HCT116 (cell line): ENCODE results near the gene UNC79. TPM values are rescaled to one million over a fixed set of nuclear protein-coding genes. Genes with fewer than 3 reads are reported as not detected.

Experiments used
- ATAC-seq: fragments of 200-7000 bp; cut with Tn5 transposase; 2 replicates; pipeline ENCODE4 v1.9.1; 2020; ENCODE audit warnings: mild to moderate bottlenecking, moderate library complexity
- BruUV-seq: library from RNA; stranded (reverse); fragments of 400-500 nt; replicated peaks from 2 replicates; lab custom pipeline; 2021; lab: Mats Ljungman, UMichigan
- CTCF ChIA-PET: fragments of 300-600 bp; sonication (Branson Sonifier 250); formaldehyde crosslinking; loops from one replicate; lab custom pipeline; 2021; ENCODE audit warnings: antibody characterized with exemption; lab: Charles Lee
- POLR2A ChIA-PET: fragments of 300-600, 350-600 bp; sonication (Branson Sonifier 250); formaldehyde crosslinking; loops from one replicate; lab custom pipeline; 2021; ENCODE audit warnings: antibody characterized with exemption; lab: Charles Lee
- RAD21 ChIA-PET, 2 experiments: fragments of 300-600 bp; sonication (Branson Sonifier 250); formaldehyde crosslinking; loops; one replicate each; lab custom pipeline; 2023; ENCODE audit warnings: low total read pairs in 2 of 2; ENCODE audit not compliant: uncharacterized antibody in 2 of 2, unreplicated experiment in 2 of 2, low non-redundant PET in 1 of 2; lab: Charles Lee
- DNase-seq: peaks from one replicate; pipeline ENCODE4 v3.0.0-alpha.2; 2010; ENCODE audit warnings: low read depth, low spot score
- H2AFZ ChIP-seq: fragments of 200-600 bp; shearing (Covaris generic), sonication (generic); 2 replicates; pipeline ENCODE4 v1.6.1; 2017; ENCODE audit warnings: low read depth, mixed run types, mixed read lengths, antibody characterized with exemption, low read length; ENCODE audit not compliant: poor library complexity, severe bottlenecking
- H3K27ac ChIP-seq: 2 replicates; pipeline ENCODE4 v1.5.1; 2012; ENCODE audit warnings: low read depth, low read length
- H3K27me3 ChIP-seq: fragments of 200-600 bp; sonication (generic); 2 replicates; pipeline ENCODE4 v1.6.1; 2016; ENCODE audit warnings: mixed run types, low read length, mixed read lengths; ENCODE audit not compliant: insufficient read depth
- H3K36me3 ChIP-seq, 2 experiments: fragments of 200-500 bp in 1 of 2; fragments of 200-600 bp in 1 of 2; sonication (Bioruptor generic) in 1 of 2; sonication (generic) in 1 of 2; 2 replicates each; pipeline versions ENCODE4 v1.5.1 to v1.6.1; 2014 to 2016; ENCODE audit warnings: low read length in 2 of 2, inconsistent platforms in 1 of 2, mixed read lengths in 1 of 2, mixed run types in 1 of 2; ENCODE audit not compliant: insufficient read depth in 2 of 2, control insufficient read depth in 1 of 2
- H3K4me1 ChIP-seq, 2 experiments: fragments of 200-600 bp in 1 of 2; sonication (generic) in 1 of 2; 2 replicates each; pipeline versions ENCODE4 v1.5.1 to v1.6.1; 2012 to 2017; ENCODE audit warnings: low read length in 2 of 2, inconsistent platforms in 1 of 2, mild to moderate bottlenecking in 1 of 2, mixed read lengths in 1 of 2, mixed run types in 1 of 2, moderate library complexity in 1 of 2; ENCODE audit not compliant: insufficient read depth in 2 of 2, control insufficient read depth in 1 of 2
- H3K4me2 ChIP-seq: fragments of 200-600 bp; sonication (generic); 2 replicates; pipeline ENCODE4 v1.6.1; 2017; ENCODE audit warnings: mixed run types, low read length, mixed read lengths
- H3K4me3 ChIP-seq, 2 experiments: fragments of 200-600 bp in 1 of 2; sonication (generic) in 1 of 2; replicated peaks in 1 of 2; 2 replicates each; pipeline ENCODE4 v1.5.1; 2011 to 2016; ENCODE audit warnings: low read length in 2 of 2, control low read depth in 1 of 2, low read depth in 1 of 2, mild to moderate bottlenecking in 1 of 2, mixed read lengths in 1 of 2, mixed run types in 1 of 2
- H3K79me2 ChIP-seq: fragments of 200-600 bp; sonication (generic); 2 replicates; pipeline ENCODE4 v1.6.1; 2017; ENCODE audit warnings: mild to moderate bottlenecking, mixed run types, low read length, moderate library complexity, mixed read lengths; ENCODE audit not compliant: insufficient read depth
- H3K9ac ChIP-seq: fragments of 200-600 bp; sonication (generic); 2 replicates; pipeline ENCODE4 v1.6.1; 2016; ENCODE audit warnings: low read length, mixed read lengths
- H3K9me2 ChIP-seq: fragments of 200-600 bp; sonication (generic), shearing (Covaris generic); 2 replicates; pipeline ENCODE4 v1.6.1; 2017; ENCODE audit warnings: mixed run types, mild to moderate bottlenecking, moderate library complexity; ENCODE audit not compliant: insufficient read depth
- H3K9me3 ChIP-seq, 2 experiments: fragments of 200-500 bp in 1 of 2; fragments of 200-600 bp in 1 of 2; sonication (Bioruptor generic) in 1 of 2; sonication (generic) in 1 of 2; 2 replicates each; pipeline ENCODE4 v1.6.1; 2014 to 2017; ENCODE audit warnings: low read length in 2 of 2, mixed read lengths in 2 of 2, inconsistent platforms in 1 of 2, low read depth in 1 of 2, mild to moderate bottlenecking in 1 of 2, mixed run types in 1 of 2, moderate library complexity in 1 of 2; ENCODE audit not compliant: control insufficient read depth in 1 of 2, insufficient read depth in 1 of 2
- H4K20me1 ChIP-seq: fragments of 200-600 bp; sonication (generic), shearing (Covaris generic); 2 replicates; pipeline ENCODE4 v1.6.1; 2017; ENCODE audit warnings: mixed run types, mild to moderate bottlenecking, moderate library complexity; ENCODE audit not compliant: insufficient read depth
- ATF3 ChIP-seq: IDR thresholded peaks from 2 replicates; pipeline ENCODE4 v1.6.1; 2012
- CTCF ChIP-seq, 3 experiments: fragments of 200-600 bp in 1 of 3; sonication (generic) in 1 of 3; IDR thresholded peaks in 2 of 3; conservative IDR thresholded peaks in 1 of 3; 2 replicates each; pipeline ENCODE4 v1.5.1; 2012 to 2017; ENCODE audit warnings: low read depth in 2 of 3, low read length in 2 of 3, antibody characterized with exemption in 1 of 3, borderline replicate concordance in 1 of 3, control low read depth in 1 of 3, mild to moderate bottlenecking in 1 of 3, mixed read lengths in 1 of 3, mixed run types in 1 of 3, moderate library complexity in 1 of 3; ENCODE audit not compliant: insufficient read depth in 1 of 3
- EGR1 ChIP-seq: IDR thresholded peaks from 2 replicates; pipeline ENCODE4 v1.6.1; 2012; ENCODE audit warnings: low read depth
- ELF1 ChIP-seq: IDR thresholded peaks from 2 replicates; pipeline ENCODE4 v1.6.1; 2012; ENCODE audit warnings: low read depth, borderline replicate concordance
- EZH2phosphoT487 ChIP-seq: fragments of 200-600 bp; IDR thresholded peaks from 2 replicates; pipeline ENCODE4 v1.6.1; 2018; ENCODE audit warnings: antibody characterized with exemption, borderline replicate concordance
- FOSL1 ChIP-seq: IDR thresholded peaks from 2 replicates; pipeline ENCODE4 v1.6.1; 2012; ENCODE audit warnings: low read depth
- MAX ChIP-seq: IDR thresholded peaks from 2 replicates; pipeline ENCODE4 v1.6.1; 2012
- RAD21 ChIP-seq: IDR thresholded peaks from 2 replicates; pipeline ENCODE4 v1.6.1; 2012; ENCODE audit warnings: low read depth, mild to moderate bottlenecking
- TCF7L2 ChIP-seq: IDR thresholded peaks from 2 replicates; pipeline ENCODE4 v1.7.0; 2011; ENCODE audit warnings: borderline replicate concordance, inconsistent platforms; ENCODE audit not compliant: insufficient read depth, insufficient read length; ENCODE audit errors: extremely low read depth
- YY1 ChIP-seq: IDR thresholded peaks from 2 replicates; pipeline ENCODE4 v1.6.1; 2011; ENCODE audit warnings: low read length, low read depth, moderate library complexity, mild to moderate bottlenecking; ENCODE audit not compliant: insufficient replicate concordance; ENCODE audit errors: extremely low read depth
- ZNF274 ChIP-seq: fragments of 200-500 bp; sonication (Bioruptor generic); IDR thresholded peaks from 2 replicates; pipeline ENCODE4 v1.6.1; 2014; ENCODE audit warnings: mild to moderate bottlenecking, low read depth, low read length, inconsistent platforms
- intact Hi-C: fragments of 100-400 bp; cut with micrococcal nuclease; formaldehyde crosslinking; loops from 2 replicates; pipeline ENCODE4 v1.10.0; 2022
- total RNA-seq: library from RNA; stranded (reverse); gene quantifications from one replicate; pipeline ENCODE4 v1.2.1, GENCODE V29; 2021; ENCODE audit not compliant: unreplicated experiment

Gene UNC79
- total RNA-seq, 1 experiment from 2014 or later = 0.10 TPM

GRCh38 chr14:93749076-93749420 is 318.3 kb downstream of the UNC79 start:
- Histone ChIP-seq H3K79me2 (no peaks in the 10 kb centered on the region), H2AFZ (no peak overlapping the region), H3K9me2 (no peaks in the 10 kb centered on the region), H3K4me2 (no peak overlapping the region), H3K4me1 (no peaks in the 10 kb centered on the region), H3K27ac (no peak overlapping the region), H3K9me3 (no peaks in the 10 kb centered on the region), H3K4me3 (no peak overlapping the region), H3K36me3 (no peaks in the 10 kb centered on the region), H3K27me3 (no peaks in the 10 kb centered on the region), H3K9ac (no peak overlapping the region), H4K20me1 (no peaks in the 10 kb centered on the region)
- TF ChIP-seq FOSL1 = no peak
- no peak for TF ChIP-seq EZH2phosphoT487
- ChIA-PET RAD21 (no interaction called here), CTCF (no interaction called here), POLR2A (no interaction called here)
- DNase-seq = no peak
- BruUV-seq = no TSS peak
- intact Hi-C loops = no loop called here
- ATAC-seq = no peak

- RAD21 ChIA-PET = no interaction called here
- no TSS peak for BruUV-seq
These were observed 321.4 kb downstream of the UNC79 start for GRCh38 chr14:93751946-93752655.

More at GRCh38 chr14:93751946-93752655, 321.4 kb downstream of the UNC79 start:
- Histone ChIP-seq H3K27ac (no peak overlapping the region), H2AFZ (no peak overlapping the region), H3K9me2 (no peaks in the 10 kb centered on the region), H3K27me3 (no peaks in the 10 kb centered on the region), H3K79me2 (no peaks in the 10 kb centered on the region), H3K4me3 (no peak overlapping the region), H3K36me3 (no peaks in the 10 kb centered on the region), H3K9me3 (no peaks in the 10 kb centered on the region), H3K4me1 (no peaks in the 10 kb centered on the region), H4K20me1 (no peaks in the 10 kb centered on the region)
- intact Hi-C loops = no loop called here
- ATAC-seq (no peak), DNase-seq (no peak)
- POLR2A ChIA-PET = no interaction called here
- TF ChIP-seq ZNF274 = no peak
- TF ChIP-seq RAD21 = no peak
- TF ChIP-seq YY1 = no peak
- TF ChIP-seq CTCF (IDR thresholded peaks at IDR 0.05 in 2 of 3, conservative IDR thresholded peaks at IDR 0.05 in 1 of 3; ENCODE audit: borderline replicate concordance in 1 of 3, insufficient read depth in 1 of 3, low read depth in 2 of 3, low read length in 2 of 3) = no peak
- no peak for TF ChIP-seq ELF1
- no peak for TF ChIP-seq ATF3
- no peak for TF ChIP-seq MAX
- no peak for TF ChIP-seq TCF7L2
- TF ChIP-seq EGR1 = no peak
- TF ChIP-seq, all 23 proteins: peak for 0
- Histone ChIP-seq H3K4me2 (no peak overlapping the region), H3K9ac (no peak overlapping the region)
- CTCF ChIA-PET = no interaction called here
